ENCODE results near the gene OR2V2.
"Not testable (repeated sequence)": the region's sequence is repeated elsewhere in the genome, so short reads cannot be mapped to it uniquely, and the experiment has no call there.

Gene OR2V2, protein sequence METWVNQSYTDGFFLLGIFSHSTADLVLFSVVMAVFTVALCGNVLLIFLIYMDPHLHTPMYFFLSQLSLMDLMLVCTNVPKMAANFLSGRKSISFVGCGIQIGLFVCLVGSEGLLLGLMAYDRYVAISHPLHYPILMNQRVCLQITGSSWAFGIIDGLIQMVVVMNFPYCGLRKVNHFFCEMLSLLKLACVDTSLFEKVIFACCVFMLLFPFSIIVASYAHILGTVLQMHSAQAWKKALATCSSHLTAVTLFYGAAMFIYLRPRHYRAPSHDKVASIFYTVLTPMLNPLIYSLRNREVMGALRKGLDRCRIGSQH

DNA sequence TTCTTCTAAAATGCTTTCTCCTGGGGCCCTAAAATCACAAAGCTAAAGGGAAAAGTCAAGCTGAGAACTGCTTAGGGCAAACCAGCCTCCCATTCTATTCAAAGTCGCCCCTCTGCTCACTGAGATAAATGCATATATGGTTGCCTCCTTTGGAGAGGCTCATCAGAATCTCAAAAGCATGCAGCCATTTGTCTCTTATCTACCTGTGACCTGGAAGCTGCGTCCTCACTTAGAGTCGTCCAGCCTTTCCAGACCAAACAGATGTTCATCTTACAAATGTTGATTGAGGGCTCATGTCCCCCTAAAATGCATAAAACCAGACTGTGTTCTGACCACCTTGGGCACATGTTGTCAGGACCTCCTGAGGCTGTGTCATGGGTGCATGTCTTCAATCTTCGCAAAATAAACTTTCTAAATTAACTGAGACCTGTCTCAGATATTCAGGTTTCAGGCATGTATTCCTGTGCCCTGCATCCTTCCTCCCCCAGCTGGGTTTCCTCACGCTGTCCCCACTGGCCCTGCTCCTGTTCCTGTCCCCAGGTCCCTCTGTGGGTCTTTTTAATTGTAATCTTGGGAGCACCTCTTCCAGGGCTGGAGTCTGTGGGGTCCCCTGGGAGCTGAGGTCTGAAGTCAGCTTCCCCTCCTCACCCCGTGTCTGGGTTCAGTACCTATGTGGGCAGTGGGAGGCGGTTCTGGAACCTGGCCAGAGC is at the start of gene OR2V2:
OR2V2 (plus strand) TSS at position 660 of the 710 bp plus-strand sequence. CDS start 7,357 bp downstream, outside the sequence.
- not testable (repeated sequence) for DNase-seq (ENCODE audit: low spot score)

DNA sequence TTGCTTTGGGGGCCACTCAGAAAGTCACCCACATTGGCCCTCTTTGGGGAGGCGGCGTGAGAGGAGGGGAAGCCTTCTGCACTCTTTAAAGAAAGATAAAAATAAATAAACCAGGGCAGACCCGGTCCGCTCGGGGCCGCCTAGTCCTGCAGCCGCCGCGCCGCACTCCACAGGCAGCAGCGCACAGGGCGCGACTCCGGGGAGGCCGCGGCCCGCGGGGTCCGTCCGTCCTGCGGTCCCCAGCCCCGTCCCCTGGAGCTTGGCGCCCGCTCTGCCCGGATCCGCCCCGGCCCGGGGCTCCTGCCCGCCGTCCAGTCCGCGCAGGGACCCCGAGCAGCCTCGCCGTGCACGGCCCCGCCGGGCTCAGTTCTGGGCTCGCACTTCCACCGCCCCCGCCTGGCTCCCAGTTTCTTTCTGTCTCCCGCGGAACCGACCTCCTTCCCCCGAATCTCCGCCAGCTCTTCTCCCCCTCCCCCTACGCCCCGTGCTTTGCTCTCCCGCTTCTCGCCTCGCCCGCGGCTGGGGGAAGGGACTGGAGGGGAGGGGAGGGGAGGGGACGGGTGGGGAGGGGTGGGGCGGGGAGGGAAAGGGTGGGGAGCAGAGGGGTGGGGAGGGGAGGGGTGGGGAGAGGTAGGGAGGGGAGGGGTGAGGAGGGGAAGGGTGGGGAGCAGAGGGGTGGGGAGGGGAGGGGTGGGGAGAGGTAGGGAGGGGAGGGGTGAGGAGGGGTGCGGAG is 49.5 kb upstream of the OR2V2 start:
- DNase-seq (ENCODE audit: low spot score): not testable (repeated sequence)

DNA sequence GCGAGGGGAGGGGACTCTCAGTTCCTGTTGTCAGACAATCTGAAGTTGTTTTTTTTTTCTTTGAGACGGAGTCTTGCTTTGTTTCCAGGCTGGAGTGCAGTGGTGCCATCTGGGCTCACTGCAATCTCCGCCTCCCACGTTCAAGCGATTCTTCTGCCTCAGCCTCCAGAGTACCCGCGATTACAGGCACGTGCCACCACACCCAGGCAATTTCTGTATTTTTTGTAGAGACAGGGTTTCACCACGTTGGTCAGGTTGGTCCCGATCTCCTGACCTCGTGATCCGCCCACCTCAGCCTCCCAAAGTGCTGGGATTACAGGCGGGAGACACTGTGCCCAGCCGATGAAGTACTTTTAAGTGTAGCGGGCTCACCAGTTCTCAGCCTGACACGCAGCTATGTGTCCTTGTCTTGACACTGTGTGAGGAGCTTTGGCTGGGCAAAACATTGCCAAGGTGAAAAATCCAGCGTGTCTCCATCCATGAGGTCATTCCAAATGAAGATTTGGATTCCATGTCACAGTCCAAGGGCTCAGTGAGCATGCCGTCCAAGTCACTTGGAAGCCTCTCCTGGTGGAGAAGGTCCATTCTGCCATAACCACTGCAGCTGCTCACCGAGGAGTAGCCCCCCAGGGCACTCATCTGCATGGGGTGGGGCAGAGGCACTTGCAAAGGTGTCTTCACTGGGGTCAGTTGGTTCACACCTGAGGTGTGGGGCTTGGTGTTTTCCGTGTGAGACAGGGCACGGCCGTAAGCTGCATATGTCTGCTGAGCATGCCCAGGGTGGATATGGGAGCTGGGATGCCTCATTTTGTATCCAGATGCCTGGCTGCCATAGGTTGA is 48.4 kb upstream of the OR2V2 start:
- no peak for DNase-seq (ENCODE audit: low spot score)

DNA sequence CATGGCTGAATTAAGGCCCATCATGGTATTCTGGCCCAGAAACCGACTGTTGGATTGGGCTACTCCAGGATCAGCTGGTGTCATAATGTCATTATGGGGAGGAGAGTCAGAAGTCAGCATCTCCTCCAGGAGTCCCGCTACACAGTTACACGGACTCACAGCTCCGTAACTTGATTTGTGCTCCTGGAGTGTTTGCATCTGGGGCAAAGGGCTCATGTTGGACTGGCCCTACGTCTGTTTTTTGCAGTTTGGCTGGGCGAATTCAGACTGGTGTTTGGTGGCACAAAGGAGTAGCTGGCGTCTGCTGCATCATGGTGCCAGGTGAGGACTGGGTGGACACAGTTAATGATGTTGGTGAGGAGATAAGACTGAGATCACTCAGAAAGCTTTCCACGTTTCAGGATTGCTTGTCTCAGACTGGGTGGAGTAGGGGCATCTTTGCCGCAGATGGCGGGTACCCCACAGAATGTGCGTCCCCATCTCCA is 47.7 kb upstream of the OR2V2 start:
- DNase-seq (ENCODE audit: low spot score): no peak

DNA sequence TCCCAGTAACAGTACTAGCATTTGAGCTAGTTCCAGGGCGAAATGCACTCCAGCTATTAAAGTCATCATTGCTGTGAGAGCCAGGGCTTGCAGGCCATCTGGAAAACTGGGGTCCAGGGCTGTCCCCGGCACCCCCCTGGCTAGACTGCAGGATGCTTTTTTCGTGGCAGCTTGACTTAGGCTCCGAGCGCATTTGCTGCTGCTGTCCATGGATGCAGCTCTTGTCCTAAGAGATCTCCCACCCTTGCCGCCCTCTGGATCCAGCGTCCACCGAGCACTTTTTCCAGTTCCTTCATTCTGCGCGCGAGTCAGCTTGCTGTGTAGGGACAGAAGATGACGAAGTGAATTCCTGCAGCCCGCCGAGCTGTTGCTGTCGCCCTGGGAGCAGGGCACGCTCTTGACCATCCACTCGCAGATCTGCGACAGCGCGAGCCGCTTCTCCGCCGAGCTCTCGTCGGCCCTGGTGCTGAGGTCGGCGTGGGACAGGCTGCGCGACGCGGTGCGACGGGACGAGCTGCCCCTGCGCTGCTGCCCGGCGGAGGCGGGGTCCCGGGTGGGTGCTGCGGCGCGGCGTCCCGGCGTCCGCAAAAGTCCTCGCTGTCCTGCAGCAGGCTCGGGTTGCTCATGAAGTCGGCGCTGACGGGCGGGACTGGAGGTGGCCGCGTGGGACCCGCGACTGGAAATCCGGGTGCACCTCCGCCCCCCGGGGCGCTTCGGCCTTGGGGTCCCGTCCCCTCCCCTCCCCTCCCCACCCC is 47.1 kb upstream of the OR2V2 start:
- DNase-seq (ENCODE audit: low spot score): peak; percentile 56

DNA sequence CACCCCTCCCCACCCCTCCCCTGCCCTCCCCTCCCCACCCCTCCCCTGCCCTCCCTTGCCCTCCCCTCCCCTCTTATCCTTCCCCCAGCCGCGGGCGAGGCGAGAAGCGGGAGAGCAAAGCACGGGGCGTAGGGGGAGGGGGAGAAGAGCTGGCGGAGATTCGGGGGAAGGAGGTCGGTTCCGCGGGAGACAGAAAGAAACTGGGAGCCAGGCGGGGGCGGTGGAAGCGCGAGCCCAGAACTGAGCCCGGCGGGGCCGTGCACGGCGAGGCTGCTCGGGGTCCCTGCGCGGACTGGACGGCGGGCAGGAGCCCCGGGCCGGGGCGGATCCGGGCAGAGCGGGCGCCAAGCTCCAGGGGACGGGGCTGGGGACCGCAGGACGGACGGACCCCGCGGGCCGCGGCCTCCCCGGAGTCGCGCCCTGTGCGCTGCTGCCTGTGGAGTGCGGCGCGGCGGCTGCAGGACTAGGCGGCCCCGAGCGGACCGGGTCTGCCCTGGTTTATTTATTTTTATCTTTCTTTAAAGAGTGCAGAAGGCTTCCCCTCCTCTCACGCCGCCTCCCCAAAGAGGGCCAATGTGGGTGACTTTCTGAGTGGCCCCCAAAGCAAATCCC is 46.2 kb upstream of the OR2V2 start:
- not testable (repeated sequence) for DNase-seq (ENCODE audit: low spot score)

DNA sequence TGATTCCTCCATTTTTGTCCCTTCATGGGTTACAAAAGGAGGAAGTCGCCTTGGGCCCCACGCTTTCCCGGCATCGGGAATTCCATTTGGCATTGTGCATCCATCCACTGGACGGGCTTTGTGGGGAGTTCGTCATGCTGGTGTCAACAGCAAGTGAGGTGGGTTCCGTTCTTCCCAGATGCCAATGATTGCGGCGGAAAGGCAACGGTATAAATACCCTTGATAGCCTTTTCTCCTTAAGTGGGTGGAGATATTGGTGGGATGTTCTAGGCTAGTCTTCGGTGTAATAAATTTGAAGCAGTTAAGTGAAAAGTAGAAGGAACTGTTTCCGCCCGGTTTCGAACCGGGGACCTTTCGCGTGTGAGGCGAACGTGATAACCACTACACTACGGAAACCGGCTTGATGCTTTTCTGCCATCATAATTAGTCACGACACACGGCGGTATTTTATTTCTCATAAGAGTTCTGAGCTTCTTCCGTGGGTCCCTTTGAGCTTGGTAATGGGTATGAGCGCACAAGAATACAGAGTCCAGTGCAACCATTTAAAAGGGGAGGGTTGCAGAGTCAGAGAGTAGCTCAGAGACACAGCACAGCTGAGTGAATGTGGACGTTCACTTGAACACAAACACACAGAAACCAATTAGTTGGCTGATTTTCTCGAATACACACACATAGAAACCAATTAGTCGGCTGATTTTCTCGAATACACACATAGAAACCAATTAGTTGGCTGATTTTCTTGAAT is 45.3 kb upstream of the OR2V2 start:
- not testable (repeated sequence) for DNase-seq (ENCODE audit: low spot score)

DNA sequence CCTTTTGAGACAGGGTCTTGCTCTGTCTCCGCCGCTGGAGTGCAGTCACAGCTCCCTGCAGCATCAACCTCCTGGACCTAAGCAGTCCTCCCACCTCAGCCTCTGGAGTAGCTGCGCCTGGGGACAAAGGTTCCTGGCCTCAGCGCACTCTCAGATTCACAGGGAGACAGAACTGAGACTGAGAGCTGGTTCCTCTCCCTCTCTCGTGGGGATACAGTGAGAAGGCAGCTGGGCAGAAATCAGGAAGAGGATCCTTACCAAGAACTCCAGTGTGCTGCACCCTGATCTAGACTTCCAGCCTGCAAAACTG is 43.2 kb upstream of the OR2V2 start:
- not testable (repeated sequence) for DNase-seq (ENCODE audit: low spot score)

DNA sequence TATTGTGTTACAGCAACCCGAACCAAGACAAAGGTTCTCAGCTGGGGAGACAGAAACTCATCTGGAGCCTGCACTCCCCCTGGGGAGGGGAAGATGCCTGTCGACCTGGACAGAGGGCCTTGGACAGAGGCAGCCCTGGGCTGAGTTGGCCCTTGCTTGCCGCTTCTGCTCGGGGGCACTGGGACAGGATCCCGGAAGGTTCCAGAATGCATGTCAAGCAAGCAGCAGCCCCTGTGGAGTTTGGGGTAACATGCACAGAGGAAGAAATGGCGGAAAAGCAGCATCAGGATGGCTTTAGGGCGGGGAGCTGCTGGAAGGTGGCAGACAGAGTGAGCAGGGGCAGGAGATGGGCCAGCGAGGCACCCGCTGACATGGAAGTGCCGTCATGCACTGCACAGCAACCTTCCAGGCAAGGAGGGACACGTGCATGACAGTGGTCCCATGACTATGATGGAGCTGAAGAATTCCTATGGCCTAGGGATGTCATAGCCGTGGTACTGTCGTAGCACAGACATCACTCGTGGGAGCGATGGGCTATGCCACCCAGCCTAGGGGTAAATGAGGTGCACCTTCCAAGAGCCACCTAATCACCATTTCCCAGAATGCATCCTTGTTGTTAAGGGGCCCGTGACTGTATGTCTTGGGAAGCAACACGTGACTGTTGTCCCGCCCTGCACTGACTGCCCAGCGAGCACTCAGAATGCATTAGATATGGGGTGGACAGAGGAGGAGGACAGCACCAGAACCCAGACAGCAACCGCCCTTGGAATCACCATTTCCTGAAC is 42.6 kb upstream of the OR2V2 start:
- not testable (repeated sequence) for DNase-seq (ENCODE audit: low spot score)

DNA sequence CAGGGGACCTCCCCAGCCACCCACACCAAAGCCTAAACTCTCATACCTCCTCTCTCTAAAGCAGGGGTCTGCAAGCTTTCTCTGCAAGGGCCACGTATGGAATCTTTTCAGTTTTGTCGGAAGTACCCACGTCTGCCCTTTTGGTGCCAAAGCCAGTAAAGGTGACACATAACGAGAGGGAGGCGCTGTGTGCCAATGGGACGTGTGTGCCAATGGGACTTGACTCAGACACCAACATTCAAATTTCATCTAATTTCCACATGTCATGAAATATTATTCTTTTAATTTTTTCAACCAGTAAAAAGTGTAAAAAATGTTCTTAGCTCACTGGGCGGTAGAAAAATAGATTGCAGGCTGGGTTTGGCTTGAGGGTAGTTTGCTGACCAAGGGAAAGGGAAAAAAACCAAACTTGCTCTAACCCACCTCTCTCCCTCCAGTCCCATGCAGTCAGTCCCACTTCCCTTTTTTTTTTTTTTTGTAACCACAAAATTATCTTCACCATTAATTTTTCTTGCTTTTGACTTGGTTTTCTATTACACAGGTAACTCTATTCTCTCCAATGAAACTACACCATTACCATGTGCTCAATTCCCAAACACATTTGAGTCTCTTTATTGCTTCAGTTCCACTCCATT is 41.9 kb upstream of the OR2V2 start:
- DNase-seq (ENCODE audit: low spot score): no peak

DNA sequence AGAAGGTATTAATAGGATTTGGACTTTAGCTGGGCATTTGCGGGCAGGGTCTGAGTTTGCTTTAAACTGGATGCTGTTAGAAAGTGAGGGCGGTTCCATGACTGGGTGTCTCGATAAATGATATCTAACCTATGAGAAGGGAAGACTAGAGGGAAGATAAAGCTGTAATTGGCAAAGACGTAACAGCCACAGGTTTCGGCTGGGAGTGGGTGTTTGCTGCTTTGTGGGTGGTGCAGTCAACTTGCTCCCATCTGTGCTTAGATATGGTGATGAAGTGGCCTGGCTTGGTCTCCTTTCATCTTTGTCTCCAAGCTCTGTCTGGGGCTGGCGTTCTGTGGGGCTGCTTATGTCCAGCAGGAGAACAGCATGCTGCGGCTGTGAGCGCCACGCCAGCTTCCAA is 39.7 kb upstream of the OR2V2 start:
- DNase-seq (ENCODE audit: low spot score): peak; percentile 26

DNA sequence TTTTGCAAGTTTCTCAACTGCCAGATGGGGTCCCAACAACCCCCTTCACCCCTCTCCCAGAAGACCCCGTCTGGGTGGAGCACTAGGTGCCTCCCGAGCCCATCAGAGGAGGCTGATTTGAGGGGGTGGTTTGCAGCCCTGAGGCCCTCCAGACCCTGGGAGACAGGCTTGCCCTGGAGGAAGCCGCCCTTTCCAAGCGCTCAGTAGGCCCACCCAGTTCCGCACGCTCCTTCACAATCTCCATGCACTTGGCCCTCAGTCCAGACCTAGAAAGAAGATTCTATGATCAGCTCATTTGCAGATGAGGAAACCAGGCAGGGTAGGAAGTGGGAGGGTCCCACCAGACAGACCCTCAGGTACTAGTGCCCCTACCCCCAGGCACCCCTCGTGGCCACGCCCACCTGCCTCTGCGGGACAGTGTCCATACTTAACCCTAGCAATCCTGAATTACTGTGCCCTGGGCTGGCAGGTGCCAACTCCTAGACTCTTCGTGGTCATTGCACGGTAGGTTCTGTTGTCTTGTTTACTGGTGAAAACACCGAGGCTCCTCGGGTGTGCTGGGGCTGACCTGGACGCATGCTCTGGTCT is 38.7 kb upstream of the OR2V2 start:
- no peak for DNase-seq (ENCODE audit: low spot score)

DNA sequence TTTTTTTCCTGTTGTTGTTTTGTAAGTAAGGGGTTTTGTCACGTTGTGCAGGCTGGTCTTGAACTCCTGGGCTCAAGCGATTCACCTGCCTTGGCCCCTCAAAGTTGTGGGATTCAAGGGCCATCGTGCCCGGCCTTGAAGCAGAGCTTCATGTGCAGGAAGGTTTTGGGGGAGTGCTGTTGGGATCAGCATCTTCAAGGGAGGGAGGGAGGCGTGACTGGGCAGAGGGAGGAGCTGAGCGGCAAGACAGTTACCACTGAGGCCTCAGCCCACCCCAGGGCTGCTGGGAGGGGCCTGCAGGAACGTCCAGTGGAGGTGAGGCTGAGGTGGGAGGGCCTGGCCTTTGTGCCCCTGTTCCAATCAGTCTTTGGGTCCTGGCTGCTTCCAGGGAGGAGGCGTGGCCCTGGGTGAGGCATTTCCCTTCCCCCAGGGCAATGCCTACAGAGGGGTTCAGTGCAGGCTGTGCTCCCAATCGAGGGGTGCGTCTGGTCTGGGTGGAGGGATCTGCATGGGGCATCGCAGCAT is 37.8 kb upstream of the OR2V2 start:
- DNase-seq (ENCODE audit: low spot score): no peak

DNA sequence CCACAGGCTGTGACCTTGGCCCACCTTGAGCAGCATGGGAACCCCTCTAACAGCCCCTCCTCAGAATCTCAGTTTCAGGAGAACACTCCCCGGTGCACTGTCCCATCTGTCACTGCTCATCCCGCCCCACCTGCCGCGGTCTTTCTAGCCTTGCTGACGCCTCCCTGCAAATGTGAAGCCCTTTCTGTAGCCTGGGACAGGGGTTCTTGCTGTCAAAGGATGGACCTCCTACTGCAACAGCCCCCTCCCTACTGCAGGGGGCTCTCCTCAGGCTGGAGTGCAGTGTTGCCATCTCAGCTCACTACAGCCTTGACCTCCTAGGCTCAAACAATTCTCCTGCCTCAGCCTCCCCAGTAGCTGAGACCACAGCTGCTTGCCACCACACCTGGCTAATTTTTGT is 36.4 kb upstream of the OR2V2 start:
- no peak for DNase-seq (ENCODE audit: low spot score)

DNA sequence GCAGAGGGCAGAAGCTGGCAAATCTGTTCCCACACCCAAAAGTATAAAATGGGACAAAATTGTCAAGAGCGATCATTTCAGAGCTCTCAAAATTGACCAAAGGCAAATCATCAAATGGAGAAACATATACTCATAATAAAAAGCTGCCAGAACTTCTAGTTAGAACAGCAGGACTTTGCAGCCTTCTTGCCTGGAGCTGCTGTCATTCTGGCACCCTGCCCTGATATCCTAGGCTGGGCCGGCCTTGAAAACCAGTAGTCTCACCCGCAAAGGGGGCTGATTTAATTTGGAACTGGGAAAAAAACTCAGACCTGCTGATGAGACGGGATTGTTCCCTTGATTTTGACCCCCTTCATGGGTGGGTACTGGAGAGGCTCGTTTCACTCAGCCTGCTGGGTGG is 34.9 kb upstream of the OR2V2 start:
- no peak for DNase-seq (ENCODE audit: low spot score)

DNA sequence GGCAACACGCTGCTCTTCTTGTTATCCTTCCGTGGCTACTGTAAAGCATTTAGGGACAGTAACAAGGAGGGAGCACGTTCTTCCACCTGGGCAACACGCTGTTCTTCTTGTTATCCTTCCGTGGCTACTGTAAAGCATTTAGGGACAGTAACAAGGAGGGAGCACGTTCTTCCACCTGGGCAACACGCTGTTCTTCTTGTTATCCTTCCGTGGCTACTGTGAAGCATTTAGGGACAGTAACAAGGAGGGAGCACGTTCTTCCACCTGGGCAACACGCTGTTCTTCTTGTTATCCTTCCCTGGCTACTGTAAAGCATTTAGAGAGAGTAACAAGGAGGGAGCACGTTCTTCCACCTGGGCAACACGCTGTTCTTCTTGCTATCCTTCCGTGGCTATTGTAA is 33.8 kb upstream of the OR2V2 start:
- not testable (repeated sequence) for DNase-seq (ENCODE audit: low spot score)

DNA sequence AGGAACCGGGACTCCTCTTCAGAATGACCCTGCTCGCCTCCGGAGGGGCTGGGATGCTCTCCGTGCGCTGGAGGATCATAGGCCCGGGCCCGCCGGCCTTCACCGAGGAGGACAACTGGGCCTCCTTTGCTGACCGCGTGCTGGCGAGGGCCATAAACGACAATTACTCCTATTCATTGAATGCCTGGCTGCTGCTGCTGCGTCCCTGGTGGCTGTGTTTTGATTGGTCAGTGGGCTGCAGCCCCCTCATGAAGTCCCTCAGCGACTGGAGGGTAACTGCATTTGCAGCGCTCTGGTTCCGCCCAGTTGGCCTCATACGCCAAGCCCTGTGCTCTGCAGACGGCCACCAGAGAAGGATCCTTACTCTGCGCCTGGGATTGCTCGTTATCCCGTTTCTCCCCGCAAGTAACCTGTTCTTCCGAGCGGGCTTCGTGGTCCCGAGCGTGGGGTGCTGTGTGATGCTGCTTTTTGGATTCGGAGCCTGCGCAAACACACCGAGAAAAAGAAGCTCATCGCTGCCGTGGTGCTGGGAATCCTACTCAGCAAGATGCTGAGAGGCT is 33.0 kb upstream of the OR2V2 start:
- DNase-seq (ENCODE audit: low spot score): peak; percentile 12
